HL-60 (cell line): Measurements from ENCODE around the gene TIMP2.
"Not testable (repeated sequence)": the region's sequence is repeated elsewhere in the genome, so short reads cannot be mapped to it uniquely, and the experiment has no call there.

Experiments used
- DNase-seq, 2 experiments: peaks; one replicate each; pipeline ENCODE4 v3.0.0-alpha.2; 2010 to 2020; ENCODE audit warnings: low read depth in 1 of 2, low spot score in 1 of 2
- H3K27ac ChIP-seq: fragments of 250-450 bp; sonication (Bioruptor Pico); replicated peaks from 2 replicates; pipeline ENCODE4 v1.5.1; 2020; ENCODE audit warnings: mild to moderate bottlenecking, moderate library complexity
- H3K27me3 ChIP-seq: fragments of 250-450 bp; sonication (Bioruptor Pico); 2 replicates; pipeline ENCODE4 v1.5.1; 2021; ENCODE audit warnings: mild to moderate bottlenecking, moderate library complexity; ENCODE audit not compliant: insufficient read depth, poor library complexity, severe bottlenecking
- H3K4me3 ChIP-seq: replicated peaks from 2 replicates; pipeline ENCODE4 v1.5.1; 2011; ENCODE audit warnings: mild to moderate bottlenecking, control low read depth, low read length; ENCODE audit not compliant: insufficient read depth
- GABPA ChIP-seq: IDR thresholded peaks from 2 replicates; pipeline ENCODE4 v1.6.1; 2012; ENCODE audit warnings: low read depth
- POLR2AphosphoS5 ChIP-seq: IDR thresholded peaks from 2 replicates; pipeline ENCODE4 v1.6.1; 2012; ENCODE audit warnings: low read depth
- SPI1 ChIP-seq: IDR thresholded peaks from 2 replicates; pipeline ENCODE4 v1.6.1; 2012; ENCODE audit warnings: low read depth, mild to moderate bottlenecking, borderline replicate concordance
- TF ChIP-seq, protein P1 (sequence below): IDR thresholded peaks from 2 replicates; pipeline ENCODE4 v1.6.1; 2012; ENCODE audit warnings: low read depth; ENCODE audit not compliant: insufficient replicate concordance
- TF ChIP-seq, protein P2 (sequence below): IDR thresholded peaks from one replicate; pipeline ENCODE4 v1.5.1; 2011; ENCODE audit warnings: low read length, control low read depth, inconsistent platforms; ENCODE audit not compliant: insufficient read depth

Gene TIMP2

DNA sequence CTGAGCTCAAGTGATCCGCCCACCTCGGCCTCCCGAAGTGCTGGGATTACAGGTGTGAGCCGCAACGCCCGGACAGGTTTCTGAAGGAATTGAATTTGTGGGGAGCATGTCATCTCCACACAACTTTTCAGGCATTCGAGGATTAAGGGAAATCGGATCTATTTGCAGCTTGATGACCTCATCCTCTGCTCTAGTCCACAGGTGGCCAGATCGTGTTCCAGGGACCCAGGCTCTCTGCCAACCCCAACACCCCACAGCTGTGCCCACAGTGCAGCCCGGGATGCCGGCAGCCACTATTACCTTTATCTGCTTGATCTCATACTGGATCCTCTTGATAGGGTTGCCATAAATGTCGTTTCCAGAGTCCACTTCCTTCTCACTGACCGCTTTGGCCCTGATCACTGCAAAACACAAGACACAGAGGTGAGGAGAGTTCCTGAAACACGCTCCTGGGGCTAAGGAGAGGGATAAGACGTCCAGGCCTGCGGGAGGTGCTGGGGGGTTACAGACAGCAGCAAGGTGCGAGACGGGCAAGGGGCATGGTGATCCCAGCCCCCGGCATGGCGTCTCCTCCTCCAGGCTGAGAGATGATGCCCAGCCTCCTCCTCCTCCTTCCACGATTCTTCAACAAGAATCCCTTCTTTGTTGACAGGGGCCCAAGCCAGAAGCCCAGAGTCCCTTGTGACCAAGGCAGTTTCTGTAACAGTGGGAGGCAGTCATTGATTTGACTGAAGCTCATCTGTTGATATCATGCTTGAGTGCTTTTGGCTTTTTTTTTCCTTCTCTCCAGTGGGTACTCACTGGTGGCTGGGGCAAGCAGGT, 51.5 kb downstream of the TIMP2 start:
- Histone ChIP-seq H3K4me3 (no peak overlapping the region), H3K27me3 (no peaks in the 10 kb centered on the region), H3K27ac (no peak overlapping the region)
- TF ChIP-seq GABPA (no peak), POLR2AphosphoS5 (no peak), SPI1 (no peak)
- no peak for DNase-seq

DNA sequence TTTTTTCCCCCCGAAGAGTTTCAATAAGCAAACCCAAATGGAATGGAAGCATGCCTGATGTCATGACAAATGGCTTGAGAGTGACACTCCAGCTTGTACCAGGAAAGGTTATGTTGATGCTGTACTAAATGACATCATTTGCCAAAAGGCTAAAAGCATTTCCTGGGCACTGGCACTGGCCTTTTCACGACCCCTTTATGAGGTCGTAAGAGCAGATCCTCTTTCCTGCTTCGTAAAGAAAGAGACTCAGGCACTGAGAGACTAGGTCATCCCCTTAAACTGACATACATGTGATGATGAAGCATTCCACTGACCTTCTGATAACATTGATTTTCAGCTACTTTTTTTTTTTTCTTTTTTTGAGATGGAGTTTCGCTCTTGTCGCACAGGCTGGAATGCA, 52.7 kb downstream of the TIMP2 start:
- no peaks in the 10 kb centered on the region for H3K27me3 ChIP-seq
- no peak overlapping the region for H3K27ac ChIP-seq
- TF ChIP-seq, protein P1, sequence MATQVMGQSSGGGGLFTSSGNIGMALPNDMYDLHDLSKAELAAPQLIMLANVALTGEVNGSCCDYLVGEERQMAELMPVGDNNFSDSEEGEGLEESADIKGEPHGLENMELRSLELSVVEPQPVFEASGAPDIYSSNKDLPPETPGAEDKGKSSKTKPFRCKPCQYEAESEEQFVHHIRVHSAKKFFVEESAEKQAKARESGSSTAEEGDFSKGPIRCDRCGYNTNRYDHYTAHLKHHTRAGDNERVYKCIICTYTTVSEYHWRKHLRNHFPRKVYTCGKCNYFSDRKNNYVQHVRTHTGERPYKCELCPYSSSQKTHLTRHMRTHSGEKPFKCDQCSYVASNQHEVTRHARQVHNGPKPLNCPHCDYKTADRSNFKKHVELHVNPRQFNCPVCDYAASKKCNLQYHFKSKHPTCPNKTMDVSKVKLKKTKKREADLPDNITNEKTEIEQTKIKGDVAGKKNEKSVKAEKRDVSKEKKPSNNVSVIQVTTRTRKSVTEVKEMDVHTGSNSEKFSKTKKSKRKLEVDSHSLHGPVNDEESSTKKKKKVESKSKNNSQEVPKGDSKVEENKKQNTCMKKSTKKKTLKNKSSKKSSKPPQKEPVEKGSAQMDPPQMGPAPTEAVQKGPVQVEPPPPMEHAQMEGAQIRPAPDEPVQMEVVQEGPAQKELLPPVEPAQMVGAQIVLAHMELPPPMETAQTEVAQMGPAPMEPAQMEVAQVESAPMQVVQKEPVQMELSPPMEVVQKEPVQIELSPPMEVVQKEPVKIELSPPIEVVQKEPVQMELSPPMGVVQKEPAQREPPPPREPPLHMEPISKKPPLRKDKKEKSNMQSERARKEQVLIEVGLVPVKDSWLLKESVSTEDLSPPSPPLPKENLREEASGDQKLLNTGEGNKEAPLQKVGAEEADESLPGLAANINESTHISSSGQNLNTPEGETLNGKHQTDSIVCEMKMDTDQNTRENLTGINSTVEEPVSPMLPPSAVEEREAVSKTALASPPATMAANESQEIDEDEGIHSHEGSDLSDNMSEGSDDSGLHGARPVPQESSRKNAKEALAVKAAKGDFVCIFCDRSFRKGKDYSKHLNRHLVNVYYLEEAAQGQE: no peak
- no peak for TF ChIP-seq SPI1
- TF ChIP-seq, protein P2, sequence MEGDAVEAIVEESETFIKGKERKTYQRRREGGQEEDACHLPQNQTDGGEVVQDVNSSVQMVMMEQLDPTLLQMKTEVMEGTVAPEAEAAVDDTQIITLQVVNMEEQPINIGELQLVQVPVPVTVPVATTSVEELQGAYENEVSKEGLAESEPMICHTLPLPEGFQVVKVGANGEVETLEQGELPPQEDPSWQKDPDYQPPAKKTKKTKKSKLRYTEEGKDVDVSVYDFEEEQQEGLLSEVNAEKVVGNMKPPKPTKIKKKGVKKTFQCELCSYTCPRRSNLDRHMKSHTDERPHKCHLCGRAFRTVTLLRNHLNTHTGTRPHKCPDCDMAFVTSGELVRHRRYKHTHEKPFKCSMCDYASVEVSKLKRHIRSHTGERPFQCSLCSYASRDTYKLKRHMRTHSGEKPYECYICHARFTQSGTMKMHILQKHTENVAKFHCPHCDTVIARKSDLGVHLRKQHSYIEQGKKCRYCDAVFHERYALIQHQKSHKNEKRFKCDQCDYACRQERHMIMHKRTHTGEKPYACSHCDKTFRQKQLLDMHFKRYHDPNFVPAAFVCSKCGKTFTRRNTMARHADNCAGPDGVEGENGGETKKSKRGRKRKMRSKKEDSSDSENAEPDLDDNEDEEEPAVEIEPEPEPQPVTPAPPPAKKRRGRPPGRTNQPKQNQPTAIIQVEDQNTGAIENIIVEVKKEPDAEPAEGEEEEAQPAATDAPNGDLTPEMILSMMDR: no peak
- no peak for TF ChIP-seq GABPA
- no peak for TF ChIP-seq POLR2AphosphoS5
- DNase-seq: no peak
- H3K4me3 ChIP-seq: no peak overlapping the region

DNA sequence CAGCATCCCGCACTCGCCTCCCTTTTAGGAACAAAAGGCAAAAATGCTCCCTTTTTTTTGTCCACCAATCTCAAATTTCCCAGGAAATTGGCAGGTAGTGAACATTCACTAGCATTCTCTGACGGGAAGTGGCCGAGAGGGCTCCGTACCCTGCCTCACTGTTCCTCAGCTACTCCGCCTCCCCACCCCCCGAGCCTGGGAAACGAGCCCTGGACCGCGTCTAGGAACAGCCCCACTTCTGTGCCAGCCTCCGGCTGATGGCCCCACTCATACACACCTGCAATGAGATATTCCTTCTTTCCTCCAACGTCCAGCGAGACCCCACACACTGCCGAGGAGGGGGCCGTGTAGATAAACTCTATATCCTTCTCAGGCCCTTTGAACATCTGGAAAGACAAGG, 54.6 kb downstream of the TIMP2 start:
- TF ChIP-seq GABPA (no peak), SPI1 (no peak), POLR2AphosphoS5 (no peak)
- TF ChIP-seq, protein P2: no peak
- TF ChIP-seq, protein P1: no peak
- Histone ChIP-seq H3K27me3 (no peaks in the 10 kb centered on the region), H3K27ac (no peak overlapping the region), H3K4me3 (no peak overlapping the region)
- DNase-seq: no peak

DNA sequence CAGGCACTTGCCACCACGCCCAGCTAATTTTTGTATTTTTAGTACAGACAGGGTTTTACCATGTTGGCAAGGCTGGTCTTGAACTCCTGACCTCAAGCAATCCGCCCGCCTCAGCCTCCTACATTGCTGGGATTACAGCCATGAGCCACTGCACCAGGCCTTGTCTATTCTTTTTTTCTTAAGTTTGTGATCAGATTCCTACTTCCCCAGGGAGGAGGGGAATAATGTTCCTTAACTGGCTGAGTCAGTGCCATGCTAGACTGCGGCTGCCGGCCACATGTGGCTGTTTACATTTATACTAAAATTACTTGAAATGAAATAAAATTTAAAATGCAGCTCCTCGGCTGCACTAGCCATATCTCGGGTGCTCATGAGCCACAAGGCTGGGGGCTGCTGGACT, 56.8 kb downstream of the TIMP2 start:
- DNase-seq: no peak
- H3K4me3 ChIP-seq: no peak overlapping the region
- no peak overlapping the region for H3K27ac ChIP-seq
- TF ChIP-seq, protein P1: no peak
- TF ChIP-seq GABPA (no peak), SPI1 (no peak), POLR2AphosphoS5 (no peak)
- TF ChIP-seq, protein P2: no peak
- H3K27me3 ChIP-seq: no peaks in the 10 kb centered on the region

DNA sequence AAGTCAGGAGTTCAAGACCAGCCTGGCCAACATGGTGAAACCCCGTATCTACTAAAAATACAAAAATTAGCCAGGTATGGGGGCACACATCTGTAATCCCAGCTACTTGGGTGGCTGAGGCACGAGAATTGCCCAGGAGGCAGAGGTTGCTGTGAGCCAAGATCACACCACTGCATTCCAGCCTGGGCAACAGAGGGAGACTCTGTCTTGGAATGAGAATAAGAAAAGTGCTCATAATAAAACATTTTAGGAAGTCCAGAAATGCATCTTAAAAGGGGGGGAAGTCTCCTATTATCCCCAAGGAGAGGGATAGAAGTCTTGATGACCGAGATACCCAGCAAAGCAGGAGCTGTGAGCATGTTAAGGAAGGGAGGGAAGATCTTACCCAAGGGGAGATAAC, 58.1 kb downstream of the TIMP2 start:
- DNase-seq, H3K27me3 ChIP-seq, H3K4me3 ChIP-seq: not testable (repeated sequence)
- H3K27ac ChIP-seq: peak overlapping the region; percentile 29
